GM21390 (cell line): Measurements from ENCODE around the gene BRD4.

Experiments
- ATAC-seq: cut with Tn5 transposase; IDR thresholded peaks from one replicate; pipeline ENCODE4 v1.9.1; 2021; ENCODE audit not compliant: unreplicated experiment

Gene BRD4

GRCh38 chr19:15291548-15292021, 40.8 kb downstream of the BRD4 start:
- no peak for ATAC-seq

- no peak for ATAC-seq
These were observed 41.2 kb downstream of the BRD4 start for GRCh38 chr19:15291089-15291488.

- no peak for ATAC-seq
These were observed 42.2 kb downstream of the BRD4 start for GRCh38 chr19:15290166-15290565.

- no peak for ATAC-seq
These were observed 42.7 kb downstream of the BRD4 start for GRCh38 chr19:15289673-15290072.

GRCh38 chr19:15288146-15288963, 44.0 kb downstream of the BRD4 start:
- no peak for ATAC-seq

GRCh38 chr19:15287496-15287895, 44.8 kb downstream of the BRD4 start:
- no peak for ATAC-seq

- ATAC-seq: no peak
These were observed 45.5 kb downstream of the BRD4 start for GRCh38 chr19:15286688-15287365.

- peak; percentile 43 for ATAC-seq
These were observed 46.3 kb downstream of the BRD4 start for GRCh38 chr19:15285896-15286591.

GRCh38 chr19:15284896-15285295, 47.4 kb downstream of the BRD4 start:
- no peak for ATAC-seq

GRCh38 chr19:15284091-15284490, 48.2 kb downstream of the BRD4 start:
- ATAC-seq: no peak

- ATAC-seq: no peak
These were observed 49.0 kb downstream of the BRD4 start for GRCh38 chr19:15283141-15283883.

GRCh38 chr19:15282311-15282705, 50.0 kb downstream of the BRD4 start:
- no peak for ATAC-seq

- no peak for ATAC-seq
These were observed 51.2 kb downstream of the BRD4 start for GRCh38 chr19:15280915-15281683.

- no peak for ATAC-seq
These were observed 52.2 kb downstream of the BRD4 start for GRCh38 chr19:15280048-15280725.

- no peak for ATAC-seq
These were observed 52.9 kb downstream of the BRD4 start for GRCh38 chr19:15279326-15279904.

- ATAC-seq: no peak
These were observed 55.6 kb downstream of the BRD4 start for GRCh38 chr19:15276620-15277215.

- no peak for ATAC-seq
These were observed 57.9 kb downstream of the BRD4 start for GRCh38 chr19:15274477-15274876.

GRCh38 chr19:15269806-15270205, 62.5 kb downstream of the BRD4 start:
- no peak for ATAC-seq

- no peak for ATAC-seq
These were observed 63.4 kb downstream of the BRD4 start for GRCh38 chr19:15268928-15269253.
